Amygdala (tissue), 56 donors: ENCODE data around the gene TPM4.
"Not testable (repeated sequence)": the region's sequence is repeated elsewhere in the genome, so short reads cannot be mapped to it uniquely, and the experiment has no call there.

Experiments
- DNase-seq, 56 donors: peaks; one replicate each; lab custom pipeline; 2025; lab: John Stamatoyannopoulos, UW

The TPM4 gene

GRCh38 chr19:16091546-16092475 is 15.5 kb downstream of the TPM4 start:
- no peak for DNase-seq

- no peak for DNase-seq
Measured at GRCh38 chr19:16094360-16095070, 18.2 kb downstream of the TPM4 start.

- no peak for DNase-seq
Measured at GRCh38 chr19:16095071-16095571, 18.8 kb downstream of the TPM4 start.

- no peak for DNase-seq
Measured at GRCh38 chr19:16096280-16096855, 20.1 kb downstream of the TPM4 start.

GRCh38 chr19:16098416-16098768 is 22.1 kb downstream of the TPM4 start:
- no peak for DNase-seq

GRCh38 chr19:16098821-16099220 is 22.5 kb downstream of the TPM4 start:
- DNase-seq = no peak

- not testable (repeated sequence) for DNase-seq
Measured at GRCh38 chr19:16099314-16099965, 23.1 kb downstream of the TPM4 start.

GRCh38 chr19:16100524-16100923 is 24.2 kb downstream of the TPM4 start:
- no peak for DNase-seq

GRCh38 chr19:16104722-16105121 is 28.4 kb downstream of the TPM4 start:
- DNase-seq = no peak

- DNase-seq = no peak
Measured at GRCh38 chr19:16106121-16106520, 29.8 kb downstream of the TPM4 start.

GRCh38 chr19:16111160-16111908 is 35.0 kb downstream of the TPM4 start, which contains the start of gene RAB8A:
Gene RAB8A (plus strand): TSS chr19:16111889. CDS start chr19:16111902, 13 bp downstream.
- peak; percentile 95 to 100 (median 99) for DNase-seq

- DNase-seq = no peak
Measured at GRCh38 chr19:16111909-16112752, 35.8 kb downstream of the TPM4 start.

GRCh38 chr19:16112778-16113177 is 36.5 kb downstream of the TPM4 start:
- DNase-seq = no peak

- DNase-seq = no peak
Measured at GRCh38 chr19:16113727-16114126, 37.4 kb downstream of the TPM4 start.

- DNase-seq = peak in 37 of 56 donors; percentile 4 to 71 (median 28)
Measured at GRCh38 chr19:16115301-16116039, 39.2 kb downstream of the TPM4 start.

- DNase-seq = no peak
Measured at GRCh38 chr19:16116067-16116466, 39.8 kb downstream of the TPM4 start.

GRCh38 chr19:16117594-16118033 is 41.3 kb downstream of the TPM4 start:
- no peak for DNase-seq

- peak in 11 of 56 donors; percentile 3 to 33 (median 11) for DNase-seq
Measured at GRCh38 chr19:16118489-16119033, 42.3 kb downstream of the TPM4 start.
